Measurements from ENCODE around the gene NOTCH2.

DNA sequence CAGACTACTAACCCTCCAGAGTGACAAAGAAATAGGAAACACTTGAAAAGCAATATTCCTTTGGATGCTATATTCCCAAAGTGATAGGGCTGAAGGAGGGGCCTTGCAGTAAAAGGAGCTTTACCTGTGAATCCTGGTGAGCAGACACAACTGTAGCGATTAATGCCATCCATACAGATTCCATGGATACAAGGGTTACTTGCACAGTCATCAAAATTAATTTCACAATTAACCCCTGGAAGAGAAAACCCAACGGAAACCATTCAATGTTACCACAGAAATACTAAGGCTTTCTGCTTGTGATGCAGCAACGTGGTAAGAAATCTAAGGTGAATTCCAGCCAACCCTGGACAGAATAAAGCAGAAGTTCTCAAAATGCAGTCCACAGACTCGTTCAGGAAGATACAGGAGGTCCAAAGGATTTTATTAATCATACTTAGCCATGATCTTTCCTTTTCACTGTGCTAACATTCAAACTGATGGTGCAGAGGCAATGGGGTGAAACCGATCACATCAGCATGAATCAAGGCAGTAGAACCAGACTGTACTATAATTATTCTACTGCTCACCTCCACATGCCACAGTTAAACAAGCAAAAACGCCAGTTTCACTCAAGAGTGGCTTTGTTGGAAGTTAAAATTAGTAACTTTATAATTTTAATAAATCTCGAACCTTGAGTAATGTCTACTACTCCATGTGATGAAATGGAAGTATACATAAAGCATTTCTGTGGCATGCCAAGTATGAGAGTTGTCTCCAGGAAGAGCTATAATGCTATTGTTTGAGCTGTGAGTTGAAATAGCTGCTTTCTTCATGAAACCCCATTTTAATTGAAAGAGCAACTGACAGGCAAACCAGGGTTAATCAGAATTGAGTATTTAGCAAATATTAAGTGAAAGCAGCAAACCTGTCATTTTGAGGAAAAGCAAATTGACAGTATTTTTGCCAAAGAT lies 109.9 kb downstream of the NOTCH2 start:
- TF ChIP-seq POLR2AphosphoS5 (IDR thresholded peaks at IDR 0.05; ENCODE audit: low read depth) (no peak), CTCF (conservative IDR thresholded peaks at IDR 0.05; ENCODE audit: low read depth in 2 of 2) (no peak), JUNB (IDR thresholded peaks at IDR 0.05; ENCODE audit: unreplicated experiment) (no peak), EZH2phosphoT487 (IDR thresholded peaks at IDR 0.05; ENCODE audit: unreplicated experiment) (no peak), EZH2 (IDR thresholded peaks at IDR 0.05; ENCODE audit: low read depth, unreplicated experiment) (no peak), CREB1 (CRISPR knock-in tag; IDR thresholded peaks at IDR 0.05; ENCODE audit: low read depth) (no peak), REST (IDR thresholded peaks at IDR 0.05; ENCODE audit: unreplicated experiment) (no peak), NANOG (IDR thresholded peaks at IDR 0.05; ENCODE audit: borderline replicate concordance) (no peak), ZNF331 (CRISPR knock-in tag; IDR thresholded peaks at IDR 0.05; ENCODE audit: low read depth) (no peak), STAT1 (IDR thresholded peaks at IDR 0.05; ENCODE audit: unreplicated experiment) (no peak), ETS1 (IDR thresholded peaks at IDR 0.05) (no peak)

Measured in GM23338 (cell line).